T-helper 1 cell treated with Interleukin-12 subunit alpha and Interleukin-12 subunit beta and Interleukin-4 antibody, amounts not matched to agents 30 ng/mL and 1 ng/mL, for 36 hours (primary cell): ENCODE data around the gene MTR. TPM values are rescaled to one million over a fixed set of nuclear protein-coding genes. Genes with fewer than 3 reads are reported as not detected.
"Not testable (repeated sequence)": the region's sequence is repeated elsewhere in the genome, so short reads cannot be mapped to it uniquely, and the experiment has no call there.

Experiments used
- intact Hi-C: fragments of 100-400 bp; cut with micrococcal nuclease; formaldehyde crosslinking; loops from one replicate; pipeline ENCODE4 v1.15.1; 2024
- total RNA-seq: library from RNA; stranded (reverse); gene quantifications from 2 replicates; pipeline ENCODE4 v1.2.3, GENCODE V29; 2022

The MTR gene
- total RNA-seq, 1 donor from 2014 or later: 37.1 TPM

DNA sequence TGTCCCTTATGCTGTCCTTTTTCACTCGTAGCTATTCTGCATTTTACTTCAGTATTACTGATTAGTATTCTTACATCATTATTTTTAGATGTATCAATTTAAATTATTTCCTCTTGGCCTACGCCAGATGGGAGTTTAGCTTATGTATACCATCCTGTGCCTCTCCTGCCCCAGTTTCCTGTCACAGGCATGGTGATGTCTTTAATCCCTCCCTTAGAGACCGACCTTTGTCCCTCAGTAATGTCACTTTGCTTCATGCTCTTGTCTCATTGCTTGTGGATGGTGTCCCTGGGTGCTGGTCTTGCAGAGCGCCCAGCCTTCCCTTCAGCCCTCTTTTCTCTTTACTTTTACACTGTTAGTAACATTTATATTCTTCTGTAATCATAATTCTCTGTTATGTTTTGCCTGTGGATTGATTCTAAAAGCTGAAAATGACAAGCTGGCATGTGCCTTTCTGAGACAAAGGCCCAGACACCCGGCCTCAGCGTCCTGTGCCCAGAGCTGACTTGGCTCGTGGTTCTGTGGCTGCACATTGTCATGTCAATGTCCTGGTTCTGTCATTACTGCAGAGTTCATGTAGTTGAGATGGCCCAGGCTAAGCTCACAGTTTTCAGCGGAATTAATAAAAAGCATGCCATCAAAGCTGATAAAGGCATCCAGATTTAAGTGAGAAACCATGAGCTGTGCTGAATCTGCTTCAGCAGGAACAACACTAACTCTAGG lies 100.7 kb downstream of the MTR start:
- intact Hi-C loops: no loop called here

DNA sequence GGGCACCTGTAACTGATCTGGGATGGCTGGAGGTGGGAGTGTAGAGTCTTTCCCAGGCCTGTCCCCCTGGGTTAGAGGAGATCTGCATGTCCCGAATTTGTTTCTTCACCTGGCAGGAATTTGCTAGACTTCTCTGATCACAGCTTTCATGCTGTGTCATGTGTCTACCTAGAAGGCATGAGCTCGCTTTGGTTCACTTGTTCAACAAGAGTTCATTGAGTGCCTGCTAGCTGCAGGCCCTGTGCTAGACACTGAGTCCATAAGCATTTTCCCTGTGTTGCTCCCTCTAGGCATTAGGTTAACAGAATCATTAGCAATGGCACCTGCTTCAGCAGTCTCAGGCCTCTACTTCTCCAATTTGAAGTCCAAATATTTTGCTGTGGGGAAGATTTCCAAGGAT lies 101.6 kb downstream of the MTR start:
- intact Hi-C loops: no loop called here

- intact Hi-C loops: no loop called here
These were observed 110.0 kb downstream of the MTR start for GRCh38 chr1:236904892-236905741.

DNA sequence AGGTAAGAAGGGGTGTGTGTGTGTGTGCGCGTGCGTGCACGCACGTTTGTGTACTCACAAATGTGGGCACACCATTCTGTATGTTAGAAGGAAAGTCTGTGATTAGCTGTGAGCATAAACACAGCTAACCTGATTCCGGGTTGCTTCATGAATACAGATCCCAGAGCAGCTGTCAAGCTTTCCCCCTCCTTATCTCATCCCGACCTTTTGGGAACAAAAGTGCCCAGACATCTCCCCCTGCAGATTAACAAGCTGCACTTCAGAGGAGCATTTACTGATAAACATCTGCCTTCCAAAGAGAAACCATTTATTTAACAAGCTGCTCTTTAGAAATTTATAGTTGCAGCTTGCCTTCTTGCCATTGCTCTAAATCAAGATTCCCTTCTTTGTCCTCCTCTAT lies 112.1 kb downstream of the MTR start:
- intact Hi-C loops: no loop called here

- intact Hi-C loops: no loop called here
These were observed 113.6 kb downstream of the MTR start for GRCh38 chr1:236908669-236909068.

DNA sequence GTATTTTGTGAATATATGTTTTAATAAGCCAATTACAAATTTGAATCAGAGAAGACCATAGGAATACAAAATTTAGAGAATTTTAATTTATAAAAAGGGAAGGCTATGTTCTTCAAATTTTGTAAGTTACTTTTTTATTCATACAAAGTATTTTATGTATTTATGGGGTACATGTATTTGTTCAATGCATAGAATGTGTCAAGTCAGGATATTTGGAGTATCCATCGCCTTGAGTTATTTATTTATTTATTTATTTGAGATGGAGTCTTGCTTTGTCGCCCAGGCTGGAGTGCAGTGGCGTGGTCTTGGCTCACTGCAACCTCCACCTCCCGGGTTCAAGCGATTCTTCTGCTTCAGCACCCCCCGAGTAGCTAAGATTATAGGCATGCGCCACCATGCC lies 116.0 kb downstream of the MTR start:
- intact Hi-C loops: not testable (repeated sequence)

GRCh38 chr1:236913371-236914037 lies 118.4 kb downstream of the MTR start:
- intact Hi-C loops: no loop called here

DNA sequence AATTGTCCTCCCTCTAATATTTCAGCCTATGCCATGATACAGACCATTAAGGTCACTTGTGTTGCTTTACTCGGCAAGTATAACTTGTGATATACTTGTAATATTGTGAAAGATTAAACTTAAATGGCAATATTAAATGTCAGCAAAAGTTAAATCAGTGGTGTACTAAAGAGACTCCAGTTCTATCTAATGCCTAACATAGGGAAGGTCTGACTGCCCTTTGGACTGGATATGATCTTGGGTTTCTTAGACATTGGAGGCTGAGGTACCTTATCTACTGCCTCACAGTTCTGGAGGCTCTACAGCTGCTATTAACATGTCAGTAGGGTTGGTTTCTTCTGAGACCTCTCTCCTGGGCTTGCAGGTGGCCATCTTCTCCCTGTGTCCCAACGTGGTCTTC lies 119.3 kb downstream of the MTR start:
- intact Hi-C loops: no loop called here

DNA sequence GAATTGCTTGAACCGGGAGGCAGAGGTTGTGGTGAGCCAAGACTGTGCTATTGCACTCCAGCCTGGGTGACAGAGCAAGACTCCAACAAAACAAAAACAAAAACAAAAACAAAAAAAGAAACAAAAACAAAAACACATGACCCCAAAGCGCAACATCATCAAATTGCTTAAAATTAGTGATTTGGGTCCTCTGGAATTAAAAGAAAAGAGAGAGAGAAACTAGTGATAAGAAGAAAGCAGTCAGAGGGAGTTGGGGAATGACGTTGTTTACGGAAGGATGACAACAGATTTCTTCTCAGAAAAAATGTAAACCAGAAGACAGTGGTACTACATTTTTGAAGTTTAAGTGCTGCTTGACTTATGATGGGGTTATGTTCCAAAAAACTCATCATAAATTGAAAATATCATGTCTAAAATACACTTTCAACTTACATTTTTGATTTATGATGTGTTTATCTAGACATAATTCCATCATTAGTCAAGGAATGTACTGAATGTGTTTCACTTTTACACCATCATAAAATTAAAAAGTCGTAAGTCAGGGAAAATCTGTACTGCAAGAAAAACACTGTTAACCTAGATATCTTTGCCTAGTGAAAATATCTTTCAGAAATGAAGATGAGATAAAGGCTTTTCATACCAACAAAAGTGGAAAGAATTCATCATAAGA lies 121.2 kb downstream of the MTR start:
- intact Hi-C loops: no loop called here

GRCh38 chr1:236917448-236917847 lies 122.4 kb downstream of the MTR start:
- intact Hi-C loops: no loop called here

GRCh38 chr1:236920286-236920894 lies 125.3 kb downstream of the MTR start:
- intact Hi-C loops: no loop called here

- intact Hi-C loops: no loop called here
These were observed 126.5 kb downstream of the MTR start for GRCh38 chr1:236921610-236922009.

DNA sequence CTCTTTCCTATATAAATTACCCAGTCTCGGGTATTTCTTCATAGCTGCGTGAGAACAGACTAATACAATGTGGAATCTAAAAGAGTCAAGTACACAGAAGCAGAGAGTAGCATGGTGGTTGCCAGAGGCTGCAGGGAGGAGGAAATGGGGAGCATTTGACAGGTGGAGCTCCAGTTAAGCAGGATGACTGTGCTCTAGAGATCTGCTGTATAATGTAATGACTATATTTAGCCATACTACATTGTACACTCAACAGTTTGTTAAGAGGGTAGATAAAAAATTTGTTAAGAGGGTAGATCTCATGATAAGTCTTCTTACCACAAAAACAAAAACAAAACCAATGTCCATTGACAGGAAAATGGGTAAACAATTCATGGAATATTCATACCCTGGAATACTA lies 127.1 kb downstream of the MTR start:
- intact Hi-C loops: no loop called here

DNA sequence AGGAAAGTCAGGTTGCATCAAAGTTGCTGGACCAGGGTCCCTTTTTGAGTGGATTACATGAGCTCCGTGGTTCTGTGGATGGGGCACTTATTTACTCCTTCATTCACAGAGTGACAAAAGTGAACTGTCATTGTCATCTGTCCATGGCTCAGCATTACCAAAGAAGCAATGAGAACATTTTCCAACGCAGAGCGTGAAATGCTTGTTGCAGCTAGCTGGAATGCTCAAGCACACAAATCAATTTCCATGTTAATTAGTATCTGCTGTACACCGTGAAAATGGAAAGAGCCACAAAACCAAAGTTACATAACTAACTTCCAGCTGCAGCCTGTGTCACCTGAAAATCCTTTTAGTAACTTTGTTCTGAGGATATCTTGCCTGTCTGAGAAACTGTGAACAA lies 130.3 kb downstream of the MTR start:
- intact Hi-C loops: no loop called here

DNA sequence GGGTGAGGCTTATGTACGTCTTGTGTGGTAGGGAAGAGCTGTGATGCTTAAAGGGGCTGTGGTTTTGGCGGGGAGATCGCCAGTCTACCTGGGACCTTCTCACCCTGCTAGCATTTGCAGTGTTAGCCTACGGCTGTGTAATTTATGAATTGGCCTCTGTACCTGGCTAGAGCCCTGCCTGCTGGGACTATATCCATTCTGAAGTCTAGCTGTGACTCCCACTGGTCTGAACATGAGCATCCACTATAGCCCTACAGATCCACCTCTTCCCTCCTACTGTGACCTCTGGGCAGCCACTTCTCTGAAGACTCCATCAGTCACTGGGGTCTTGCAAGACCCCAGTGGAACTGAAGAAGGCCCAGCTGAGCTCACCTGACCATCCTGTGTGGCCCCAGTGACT lies 135.4 kb downstream of the MTR start:
- intact Hi-C loops: no loop called here

- intact Hi-C loops: no loop called here
These were observed 143.7 kb downstream of the MTR start for GRCh38 chr1:236938760-236939159.

DNA sequence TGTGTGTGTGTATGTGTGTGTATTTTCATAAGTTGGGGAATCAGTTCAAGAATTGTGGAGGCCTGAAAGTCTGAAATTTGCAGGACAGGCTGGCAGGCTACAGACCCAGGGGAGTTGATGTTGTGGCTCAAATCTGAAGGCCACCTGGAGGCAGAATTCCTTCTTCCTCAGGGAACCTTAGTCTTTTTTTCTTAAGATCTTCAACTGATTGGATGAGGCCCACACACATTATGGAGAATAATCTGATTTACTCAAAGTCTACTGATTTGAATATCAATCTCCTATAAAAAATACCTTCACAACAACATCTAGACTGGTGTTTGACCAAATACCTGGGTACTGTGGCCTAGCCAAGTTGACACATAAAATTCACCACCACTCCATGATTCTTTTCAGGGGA lies 147.3 kb downstream of the MTR start:
- intact Hi-C loops: no loop called here

- intact Hi-C loops: no loop called here
These were observed 149.5 kb downstream of the MTR start for GRCh38 chr1:236944556-236944955.

- intact Hi-C loops: no loop called here
These were observed 149.9 kb downstream of the MTR start for GRCh38 chr1:236945002-236945401.

DNA sequence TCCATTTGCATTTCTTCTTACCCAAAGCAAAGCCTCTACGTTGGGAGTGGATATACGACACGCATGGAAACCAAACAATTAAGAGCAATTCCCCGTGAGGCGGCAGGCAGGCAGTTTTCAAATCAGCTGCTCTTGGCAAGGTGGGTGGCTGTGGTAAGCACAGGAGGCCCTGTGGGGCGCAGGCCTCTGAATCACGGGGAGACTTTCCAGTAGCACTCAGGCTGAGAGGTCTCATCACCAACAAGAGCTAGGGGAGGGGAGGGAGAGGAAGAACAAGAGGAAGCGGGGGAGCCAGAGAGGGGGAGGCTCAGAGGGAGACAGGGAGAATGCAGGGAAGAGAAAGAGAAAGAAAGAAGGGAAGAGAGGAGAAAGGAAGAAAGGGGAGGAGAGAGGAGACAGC lies 152.7 kb downstream of the MTR start:
- intact Hi-C loops: no loop called here

DNA sequence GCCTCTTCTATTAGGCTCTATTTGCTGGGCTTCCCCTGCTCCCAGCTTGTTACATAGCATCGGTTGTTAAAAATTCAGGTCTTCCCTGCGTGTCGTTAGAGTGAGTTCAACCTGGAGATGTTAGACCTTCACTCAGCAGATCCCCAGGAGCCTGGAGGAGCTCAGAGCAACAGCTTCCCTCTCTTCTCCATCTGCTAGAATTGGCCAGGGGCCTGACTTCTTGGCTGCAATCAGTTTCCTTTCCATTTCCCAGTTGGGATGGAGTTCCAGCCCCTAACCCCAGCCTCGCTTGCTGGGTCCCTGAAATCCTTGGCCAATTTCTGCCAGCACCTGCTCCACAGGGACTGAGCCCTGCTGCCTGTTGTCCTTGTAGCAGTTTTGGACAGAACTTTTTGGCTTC lies 153.3 kb downstream of the MTR start:
- intact Hi-C loops: no loop called here
